MM.1S (cell line): Measurements from ENCODE around the gene DCAF8L2.

Source experiments
- DNase-seq: peaks from one replicate; pipeline ENCODE4 v3.0.0-alpha.2; 2015
- H2AFZ ChIP-seq: fragments of 300-600 bp; sonication (generic); 2 replicates; pipeline ENCODE4 v1.6.0; 2016; ENCODE audit warnings: antibody characterized with exemption, low read length
- H3F3A ChIP-seq: fragments of 300-600 bp; sonication (generic); 2 replicates; pipeline ENCODE4 v1.6.1; 2016; ENCODE audit warnings: mild to moderate bottlenecking, antibody characterized with exemption, low read length, moderate library complexity, mixed read lengths; ENCODE audit not compliant: insufficient read depth
- H3K27ac ChIP-seq: fragments of 300-600 bp; sonication (generic); 2 replicates; pipeline ENCODE4 v1.5.1; 2016; ENCODE audit warnings: mild to moderate bottlenecking, low read length
- H3K27me3 ChIP-seq: fragments of 300-600 bp; sonication (generic); replicated peaks from 2 replicates; pipeline ENCODE4 v1.6.0; 2016; ENCODE audit warnings: low read length; ENCODE audit not compliant: insufficient read depth
- H3K36me3 ChIP-seq: fragments of 300-600 bp; sonication (generic); replicated peaks from 2 replicates; pipeline ENCODE4 v1.6.1; 2016; ENCODE audit warnings: mild to moderate bottlenecking, low read length, mixed read lengths; ENCODE audit not compliant: insufficient read depth
- H3K4me1 ChIP-seq: fragments of 300-600 bp; sonication (generic); 2 replicates; pipeline ENCODE4 v1.6.1; 2016; ENCODE audit warnings: low read length, mixed read lengths
- H3K4me2 ChIP-seq: fragments of 300-600 bp; sonication (generic); 2 replicates; pipeline ENCODE4 v1.6.0; 2016; ENCODE audit warnings: low read depth, low read length
- H3K4me3 ChIP-seq: fragments of 300-600 bp; sonication (generic); 2 replicates; pipeline ENCODE4 v1.5.1; 2016; ENCODE audit warnings: low read length, mixed read lengths
- H3K79me2 ChIP-seq: fragments of 300-600 bp; sonication (generic); 2 replicates; pipeline ENCODE4 v1.6.1; 2016; ENCODE audit warnings: mixed run types, low read length, mixed read lengths
- H3K9ac ChIP-seq: fragments of 300-600 bp; sonication (generic); 2 replicates; pipeline ENCODE4 v1.6.1; 2016; ENCODE audit warnings: low read length, mixed read lengths
- H3K9me2 ChIP-seq: fragments of 300-600 bp; sonication (generic); replicated peaks from 2 replicates; pipeline ENCODE4 v1.6.1; 2016; ENCODE audit warnings: mild to moderate bottlenecking, low read length, mixed read lengths; ENCODE audit not compliant: insufficient read depth
- H3K9me3 ChIP-seq: fragments of 300-600 bp; sonication (generic); replicated peaks from 2 replicates; pipeline ENCODE4 v1.6.1; 2016; ENCODE audit warnings: mild to moderate bottlenecking, low read length, mixed read lengths; ENCODE audit not compliant: insufficient read depth
- H4K20me1 ChIP-seq: fragments of 300-600 bp; sonication (generic); 2 replicates; pipeline ENCODE4 v1.6.1; 2016; ENCODE audit warnings: mild to moderate bottlenecking, low read length, moderate library complexity, mixed read lengths; ENCODE audit not compliant: insufficient read depth
- CTCF ChIP-seq: fragments of 300-600 bp; sonication (generic); IDR thresholded peaks from 2 replicates; pipeline ENCODE4 v1.5.1; 2016; ENCODE audit warnings: antibody characterized with exemption, low read length, mixed read lengths
- EZH2 ChIP-seq: fragments of 300-600 bp; sonication (generic); optimal IDR thresholded peaks from 2 replicates; pipeline ENCODE3; 2017; ENCODE audit warnings: low read depth, mild to moderate bottlenecking, antibody characterized with exemption, low read length, mixed read lengths
- EZH2phosphoT487 ChIP-seq: fragments of 300-600 bp; sonication (generic); IDR thresholded peaks from 2 replicates; pipeline ENCODE4 v1.6.1; 2018; ENCODE audit warnings: antibody characterized with exemption, low read length

The DCAF8L2 gene

GRCh38 chrX:27656581-27656980 lies 66.4 kb downstream of the DCAF8L2 start:
- TF ChIP-seq CTCF: no peak
- no peak for TF ChIP-seq EZH2
- no peak for TF ChIP-seq EZH2phosphoT487
- Histone ChIP-seq H2AFZ (no peak overlapping the region), H3K79me2 (no peaks in the 10 kb centered on the region), H3K9me2 (no peaks in the 10 kb centered on the region), H4K20me1 (no peaks in the 10 kb centered on the region), H3F3A (no peaks in the 10 kb centered on the region), H3K4me1 (no peaks in the 10 kb centered on the region), H3K27ac (no peak overlapping the region), H3K4me3 (no peak overlapping the region), H3K36me3 (no peaks in the 10 kb centered on the region), H3K9ac (no peak overlapping the region), H3K4me2 (no peak overlapping the region), H3K27me3 (no peaks in the 10 kb centered on the region), H3K9me3 (no peaks in the 10 kb centered on the region)
- DNase-seq: no peak

GRCh38 chrX:27660878-27661277 lies 70.7 kb downstream of the DCAF8L2 start:
- no peak overlapping the region for H3K4me2 ChIP-seq
- no peak overlapping the region for H3K27ac ChIP-seq
- no peaks in the 10 kb centered on the region for H3K27me3 ChIP-seq
- no peak overlapping the region for H3K4me3 ChIP-seq
- H3K79me2 ChIP-seq: no peaks in the 10 kb centered on the region
- no peaks in the 10 kb centered on the region for H3K4me1 ChIP-seq
- DNase-seq: no peak
- no peaks in the 10 kb centered on the region for H3K9me2 ChIP-seq
- H3K9me3 ChIP-seq: no peaks in the 10 kb centered on the region
- H4K20me1 ChIP-seq: no peaks in the 10 kb centered on the region
- H3F3A ChIP-seq: no peaks in the 10 kb centered on the region
- H3K36me3 ChIP-seq: no peaks in the 10 kb centered on the region
- H3K9ac ChIP-seq: no peak overlapping the region
- TF ChIP-seq EZH2: no peak
- TF ChIP-seq EZH2phosphoT487: no peak
- TF ChIP-seq CTCF: no peak
- H2AFZ ChIP-seq: no peak overlapping the region

- Histone ChIP-seq H3K4me2 (no peak overlapping the region), H2AFZ (no peak overlapping the region), H3K9me2 (no peaks in the 10 kb centered on the region), H3K27me3 (no peaks in the 10 kb centered on the region), H3K36me3 (no peaks in the 10 kb centered on the region), H4K20me1 (no peaks in the 10 kb centered on the region), H3K4me3 (no peak overlapping the region), H3K9me3 (no peaks in the 10 kb centered on the region), H3K79me2 (no peaks in the 10 kb centered on the region), H3K4me1 (no peaks in the 10 kb centered on the region), H3K27ac (no peak overlapping the region), H3K9ac (no peak overlapping the region), H3F3A (no peaks in the 10 kb centered on the region)
- DNase-seq: no peak
- no peak for TF ChIP-seq EZH2
- TF ChIP-seq CTCF: no peak
- TF ChIP-seq EZH2phosphoT487: no peak
These were observed 81.1 kb downstream of the DCAF8L2 start for GRCh38 chrX:27671234-27671633.
